Liver (tissue), 9 donors: ENCODE results near the gene NOL6. TPM values are rescaled to one million over a fixed set of nuclear protein-coding genes. Genes with fewer than 3 reads are reported as not detected.

Experiments used
- DNase-seq: peaks from one replicate; pipeline ENCODE4 v3.0.0-alpha.2; 2017; ENCODE audit warnings: low spot score
- H3K27ac ChIP-seq, 2 donors: one replicate each; pipeline ENCODE4 v1.7.0; 2013; ENCODE audit warnings: inconsistent platforms in 2 of 2, low read length in 2 of 2, control low read depth in 1 of 2, low read depth in 1 of 2, mild to moderate bottlenecking in 1 of 2
- H3K27me3 ChIP-seq, 4 donors: one replicate each; pipeline versions ENCODE4 v1.6.1 to v1.7.0; 2013; ENCODE audit warnings: low read length in 3 of 4, inconsistent platforms in 1 of 4, mild to moderate bottlenecking in 1 of 4, moderate library complexity in 1 of 4; ENCODE audit not compliant: control insufficient read depth in 4 of 4, insufficient read depth in 4 of 4
- H3K36me3 ChIP-seq, 4 donors: one replicate each; pipeline versions ENCODE4 v1.6.1 to v1.7.0; 2013; ENCODE audit warnings: low read length in 3 of 4, mild to moderate bottlenecking in 3 of 4, low read depth in 1 of 4, moderate library complexity in 1 of 4; ENCODE audit not compliant: control insufficient read depth in 4 of 4, insufficient read depth in 3 of 4
- H3K4me1 ChIP-seq, 4 donors: one replicate each; pipeline versions ENCODE4 v1.6.1 to v1.7.0; 2013; ENCODE audit warnings: low read length in 3 of 4, mild to moderate bottlenecking in 3 of 4, moderate library complexity in 1 of 4; ENCODE audit not compliant: control insufficient read depth in 4 of 4, insufficient read depth in 4 of 4
- H3K4me3 ChIP-seq, 3 donors: one replicate each; pipeline versions ENCODE4 v1.6.1 to v1.7.0; 2013; ENCODE audit warnings: low read length in 3 of 3, control low read depth in 1 of 3, low read depth in 1 of 3, mild to moderate bottlenecking in 1 of 3
- H3K9ac ChIP-seq, 2 donors: one replicate each; pipeline ENCODE4 v1.7.0; 2013; ENCODE audit warnings: low read length in 2 of 2, mild to moderate bottlenecking in 2 of 2, moderate library complexity in 2 of 2, control low read depth in 1 of 2, low read depth in 1 of 2
- H3K9me3 ChIP-seq, 4 donors: one replicate each; pipeline versions ENCODE4 v1.6.1 to v1.7.0; 2013; ENCODE audit warnings: low read length in 3 of 4; ENCODE audit not compliant: control insufficient read depth in 4 of 4
- ATF3 ChIP-seq: IDR thresholded peaks from 2 replicates; pipeline ENCODE4 v1.6.1; 2016; ENCODE audit warnings: antibody characterized with exemption
- FOXA1 ChIP-seq: IDR thresholded peaks from 2 replicates; pipeline ENCODE4 v1.6.1; 2016; ENCODE audit warnings: antibody characterized with exemption
- HNF4G ChIP-seq: IDR thresholded peaks from 2 replicates; pipeline ENCODE4 v1.6.1; 2016; ENCODE audit warnings: antibody characterized with exemption
- JUND ChIP-seq, 2 donors: IDR thresholded peaks; 2 replicates each; pipeline ENCODE4 v1.6.1; 2016; ENCODE audit warnings: antibody characterized with exemption in 2 of 2
- NR2F2 ChIP-seq: IDR thresholded peaks from 2 replicates; pipeline ENCODE4 v1.6.1; 2016; ENCODE audit warnings: antibody characterized with exemption
- RAD21 ChIP-seq, 2 donors: IDR thresholded peaks; 2 replicates each; pipeline ENCODE4 v1.6.1; 2016; ENCODE audit warnings: antibody characterized with exemption in 2 of 2, mild to moderate bottlenecking in 2 of 2
- RXRA ChIP-seq, 2 donors: IDR thresholded peaks; 2 replicates each; pipeline ENCODE4 v1.6.1; 2017 to 2018; ENCODE audit warnings: antibody characterized with exemption in 2 of 2, mild to moderate bottlenecking in 1 of 2
- SP1 ChIP-seq: IDR thresholded peaks from 2 replicates; pipeline ENCODE4 v1.6.1; 2018; ENCODE audit warnings: antibody characterized with exemption, mild to moderate bottlenecking
- TAF1 ChIP-seq: conservative IDR thresholded peaks from 2 replicates; pipeline ENCODE4 v1.6.1; 2016; ENCODE audit warnings: antibody characterized with exemption, mild to moderate bottlenecking
- WGBS: extraction: QIAGEN DNeasy Blood & Tissue Kit; methylation state at CpG from one replicate; pipeline ENCODE4 v1.1.7; 2013; 5-methylcytosine and 5-hydroxymethylcytosine counted together
- polyA plus RNA-seq, 2 donors: library from polyadenylated mRNA; stranded (reverse) in 1 of 2; unstranded in 1 of 2; fragments of 200-250 nt in 1 of 2; fragments of >200 nt in 1 of 2; fragmentation: Nextera tagmentation in 1 of 2; extraction: Ambion mirVana in 1 of 2; gene quantifications; one replicate each; pipeline versions ENCODE4 v1.2.1 to v1.2.3, GENCODE V29; 2013 to 2015
- total RNA-seq, 2 donors: library from RNA; depleted of rRNA; stranded (reverse); fragments of >200 nt; gene quantifications; one replicate each; pipeline ENCODE4 v1.2.3, GENCODE V29; 2014
- TF ChIP-seq, protein P1 (sequence below): IDR thresholded peaks from 2 replicates; pipeline ENCODE4 v1.6.1; 2016; ENCODE audit warnings: antibody characterized with exemption, mild to moderate bottlenecking
- TF ChIP-seq, protein P2 (sequence below): IDR thresholded peaks from 2 replicates; pipeline ENCODE4 v1.6.1; 2016; ENCODE audit warnings: antibody characterized with exemption
- donor health status: healthy.
- donor health status: healthy.
- donor health status: healthy.
- donor health status: healthy.
- donor health status: healthy.

The NOL6 gene
- total and polyA plus RNA-seq, 4 donors: 8.8 to 20.2 (median 13.8) TPM

GRCh38 chr9:33468215-33468730 lies 5.5 kb downstream of the NOL6 start:
- DNase-seq: no peak
- WGBS: 90% methylated on average over 4 of the region's 4 CpGs

DNA sequence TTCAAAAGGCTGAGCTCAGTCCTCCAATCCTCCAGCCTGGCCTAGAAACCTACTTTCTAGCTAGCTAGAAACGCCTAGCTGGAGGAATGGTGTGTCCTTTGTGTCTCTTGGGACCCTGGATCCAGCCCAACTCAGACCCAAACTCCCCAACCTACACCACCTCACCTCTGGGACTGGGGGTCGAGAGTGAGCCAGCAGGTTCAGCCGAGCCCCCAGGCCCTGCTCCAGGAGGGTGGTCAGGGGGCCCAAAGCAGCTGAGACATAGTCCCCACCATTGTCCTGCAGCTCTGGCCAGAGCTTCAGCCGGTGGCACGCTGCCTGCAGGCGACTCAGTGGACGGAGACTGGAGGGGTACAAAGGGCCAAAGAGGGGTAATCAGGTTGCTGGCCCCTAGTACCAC lies 6.2 kb downstream of the NOL6 start:
- 84% methylated on average over 7 of the region's 7 CpGs for WGBS
- Histone ChIP-seq H3K4me1 (peaks cover 0 to 7% (median 3%) of the 10 kb centered on the region in 4 donors), H3K9ac (no peak overlapping the region), H3K27me3 (no peaks in the 10 kb centered on the region), H3K4me3 (no peak overlapping the region), H3K27ac (no peak overlapping the region), H3K36me3 (peaks cover 28 to 89% (median 52%) of the 10 kb centered on the region in 4 donors), H3K9me3 (no peaks in the 10 kb centered on the region)
- DNase-seq: no peak
- TF ChIP-seq SP1: no peak

More at GRCh38 chr9:33468215-33468730, 5.5 kb downstream of the NOL6 start:
- Histone ChIP-seq H3K4me1 (peaks cover 3 to 14% (median 10%) of the 10 kb centered on the region in 4 donors), H3K36me3 (peaks cover 28 to 81% (median 47%) of the 10 kb centered on the region in 4 donors), H3K27ac (no peak overlapping the region), H3K9ac (no peak overlapping the region), H3K27me3 (no peaks in the 10 kb centered on the region), H3K4me3 (no peak overlapping the region), H3K9me3 (no peaks in the 10 kb centered on the region)
- TF ChIP-seq, protein P1, sequence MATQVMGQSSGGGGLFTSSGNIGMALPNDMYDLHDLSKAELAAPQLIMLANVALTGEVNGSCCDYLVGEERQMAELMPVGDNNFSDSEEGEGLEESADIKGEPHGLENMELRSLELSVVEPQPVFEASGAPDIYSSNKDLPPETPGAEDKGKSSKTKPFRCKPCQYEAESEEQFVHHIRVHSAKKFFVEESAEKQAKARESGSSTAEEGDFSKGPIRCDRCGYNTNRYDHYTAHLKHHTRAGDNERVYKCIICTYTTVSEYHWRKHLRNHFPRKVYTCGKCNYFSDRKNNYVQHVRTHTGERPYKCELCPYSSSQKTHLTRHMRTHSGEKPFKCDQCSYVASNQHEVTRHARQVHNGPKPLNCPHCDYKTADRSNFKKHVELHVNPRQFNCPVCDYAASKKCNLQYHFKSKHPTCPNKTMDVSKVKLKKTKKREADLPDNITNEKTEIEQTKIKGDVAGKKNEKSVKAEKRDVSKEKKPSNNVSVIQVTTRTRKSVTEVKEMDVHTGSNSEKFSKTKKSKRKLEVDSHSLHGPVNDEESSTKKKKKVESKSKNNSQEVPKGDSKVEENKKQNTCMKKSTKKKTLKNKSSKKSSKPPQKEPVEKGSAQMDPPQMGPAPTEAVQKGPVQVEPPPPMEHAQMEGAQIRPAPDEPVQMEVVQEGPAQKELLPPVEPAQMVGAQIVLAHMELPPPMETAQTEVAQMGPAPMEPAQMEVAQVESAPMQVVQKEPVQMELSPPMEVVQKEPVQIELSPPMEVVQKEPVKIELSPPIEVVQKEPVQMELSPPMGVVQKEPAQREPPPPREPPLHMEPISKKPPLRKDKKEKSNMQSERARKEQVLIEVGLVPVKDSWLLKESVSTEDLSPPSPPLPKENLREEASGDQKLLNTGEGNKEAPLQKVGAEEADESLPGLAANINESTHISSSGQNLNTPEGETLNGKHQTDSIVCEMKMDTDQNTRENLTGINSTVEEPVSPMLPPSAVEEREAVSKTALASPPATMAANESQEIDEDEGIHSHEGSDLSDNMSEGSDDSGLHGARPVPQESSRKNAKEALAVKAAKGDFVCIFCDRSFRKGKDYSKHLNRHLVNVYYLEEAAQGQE: no peak
- TF ChIP-seq HNF4G: no peak
- no peak for TF ChIP-seq JUND (IDR thresholded peaks at IDR 0.05)
- no peak for TF ChIP-seq NR2F2
- TF ChIP-seq RXRA (IDR thresholded peaks at IDR 0.05): no peak
- TF ChIP-seq FOXA1: no peak
- no peak for TF ChIP-seq RAD21 (IDR thresholded peaks at IDR 0.05)
- no peak for TF ChIP-seq ATF3
- no peak for TF ChIP-seq SP1
- no peak for TF ChIP-seq TAF1
- TF ChIP-seq, protein P2, sequence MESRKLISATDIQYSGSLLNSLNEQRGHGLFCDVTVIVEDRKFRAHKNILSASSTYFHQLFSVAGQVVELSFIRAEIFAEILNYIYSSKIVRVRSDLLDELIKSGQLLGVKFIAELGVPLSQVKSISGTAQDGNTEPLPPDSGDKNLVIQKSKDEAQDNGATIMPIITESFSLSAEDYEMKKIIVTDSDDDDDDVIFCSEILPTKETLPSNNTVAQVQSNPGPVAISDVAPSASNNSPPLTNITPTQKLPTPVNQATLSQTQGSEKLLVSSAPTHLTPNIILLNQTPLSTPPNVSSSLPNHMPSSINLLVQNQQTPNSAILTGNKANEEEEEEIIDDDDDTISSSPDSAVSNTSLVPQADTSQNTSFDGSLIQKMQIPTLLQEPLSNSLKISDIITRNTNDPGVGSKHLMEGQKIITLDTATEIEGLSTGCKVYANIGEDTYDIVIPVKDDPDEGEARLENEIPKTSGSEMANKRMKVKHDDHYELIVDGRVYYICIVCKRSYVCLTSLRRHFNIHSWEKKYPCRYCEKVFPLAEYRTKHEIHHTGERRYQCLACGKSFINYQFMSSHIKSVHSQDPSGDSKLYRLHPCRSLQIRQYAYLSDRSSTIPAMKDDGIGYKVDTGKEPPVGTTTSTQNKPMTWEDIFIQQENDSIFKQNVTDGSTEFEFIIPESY: no peak
